Endothelial cell of umbilical vein (primary cell): ENCODE data around the gene CYP3A5.

ENCODE experiments used
- POLR2AphosphoS5 ChIP-seq: IDR thresholded peaks from 2 replicates; pipeline ENCODE4 v1.6.1; 2012; ENCODE audit warnings: low read depth, mild to moderate bottlenecking, control low read depth, low read length, moderate library complexity; ENCODE audit not compliant: insufficient read depth
- TF ChIP-seq, protein P1 (sequence below), 2 donors: IDR thresholded peaks; 1 replicate in 1 of 2; 2 replicates in 1 of 2; pipeline ENCODE4 v1.5.1; 2011; ENCODE audit warnings: low read length in 2 of 2, mild to moderate bottlenecking in 2 of 2, moderate library complexity in 2 of 2, control low read depth in 1 of 2, inconsistent platforms in 1 of 2, low read depth in 1 of 2; ENCODE audit not compliant: insufficient read depth in 1 of 2; ENCODE audit errors: extremely low read depth in 1 of 2

DNA sequence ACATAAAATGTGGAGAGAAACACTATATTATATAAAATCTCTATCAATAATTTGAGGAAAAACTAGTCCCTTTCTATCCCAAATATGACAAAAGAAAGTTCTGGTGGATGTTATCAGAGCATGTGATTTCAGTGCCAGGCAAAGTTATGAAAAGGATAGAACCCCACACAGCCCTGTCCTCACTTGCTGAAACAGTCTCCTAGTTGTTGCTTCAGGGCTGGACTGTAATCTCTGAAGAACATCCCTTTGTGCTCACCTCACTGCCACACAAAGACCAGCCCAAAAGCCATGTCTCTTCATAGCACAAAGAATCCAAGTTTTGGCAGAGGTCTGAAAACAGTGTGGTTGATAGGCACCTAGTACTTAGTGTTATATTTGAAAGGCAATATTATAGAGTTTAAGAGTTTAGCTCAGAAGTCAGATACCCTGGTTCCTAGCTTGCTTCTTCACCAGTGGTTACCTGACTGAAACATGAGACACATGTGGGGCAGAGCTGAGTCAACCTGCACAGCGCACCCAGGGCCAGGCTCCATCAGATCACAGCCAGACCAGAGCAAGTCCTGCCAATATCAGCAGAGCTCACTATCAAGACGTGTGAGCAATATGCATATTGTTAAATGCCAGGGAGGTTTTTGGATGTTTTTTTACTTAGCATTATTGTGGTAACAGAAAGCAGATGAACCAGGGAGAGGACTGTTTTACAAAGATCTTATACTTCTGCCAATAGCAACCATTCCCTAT, 30.2 kb upstream of the CYP3A5 start:
- no peak for TF ChIP-seq POLR2AphosphoS5
- TF ChIP-seq, protein P1, sequence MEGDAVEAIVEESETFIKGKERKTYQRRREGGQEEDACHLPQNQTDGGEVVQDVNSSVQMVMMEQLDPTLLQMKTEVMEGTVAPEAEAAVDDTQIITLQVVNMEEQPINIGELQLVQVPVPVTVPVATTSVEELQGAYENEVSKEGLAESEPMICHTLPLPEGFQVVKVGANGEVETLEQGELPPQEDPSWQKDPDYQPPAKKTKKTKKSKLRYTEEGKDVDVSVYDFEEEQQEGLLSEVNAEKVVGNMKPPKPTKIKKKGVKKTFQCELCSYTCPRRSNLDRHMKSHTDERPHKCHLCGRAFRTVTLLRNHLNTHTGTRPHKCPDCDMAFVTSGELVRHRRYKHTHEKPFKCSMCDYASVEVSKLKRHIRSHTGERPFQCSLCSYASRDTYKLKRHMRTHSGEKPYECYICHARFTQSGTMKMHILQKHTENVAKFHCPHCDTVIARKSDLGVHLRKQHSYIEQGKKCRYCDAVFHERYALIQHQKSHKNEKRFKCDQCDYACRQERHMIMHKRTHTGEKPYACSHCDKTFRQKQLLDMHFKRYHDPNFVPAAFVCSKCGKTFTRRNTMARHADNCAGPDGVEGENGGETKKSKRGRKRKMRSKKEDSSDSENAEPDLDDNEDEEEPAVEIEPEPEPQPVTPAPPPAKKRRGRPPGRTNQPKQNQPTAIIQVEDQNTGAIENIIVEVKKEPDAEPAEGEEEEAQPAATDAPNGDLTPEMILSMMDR (IDR thresholded peaks at IDR 0.05; ENCODE audit: extremely low read depth in 1 of 2, insufficient read depth in 1 of 2, low read depth in 1 of 2, low read length in 2 of 2): no peak
